ENCODE data around the gene RFPL4AL1. TPM values are rescaled to one million over a fixed set of nuclear protein-coding genes. Genes with fewer than 3 reads are reported as not detected.
"Not testable (repeated sequence)": the region's sequence is repeated elsewhere in the genome, so short reads cannot be mapped to it uniquely, and the experiment has no call there.

Gene RFPL4AL1
- total RNA-seq: not detected

DNA sequence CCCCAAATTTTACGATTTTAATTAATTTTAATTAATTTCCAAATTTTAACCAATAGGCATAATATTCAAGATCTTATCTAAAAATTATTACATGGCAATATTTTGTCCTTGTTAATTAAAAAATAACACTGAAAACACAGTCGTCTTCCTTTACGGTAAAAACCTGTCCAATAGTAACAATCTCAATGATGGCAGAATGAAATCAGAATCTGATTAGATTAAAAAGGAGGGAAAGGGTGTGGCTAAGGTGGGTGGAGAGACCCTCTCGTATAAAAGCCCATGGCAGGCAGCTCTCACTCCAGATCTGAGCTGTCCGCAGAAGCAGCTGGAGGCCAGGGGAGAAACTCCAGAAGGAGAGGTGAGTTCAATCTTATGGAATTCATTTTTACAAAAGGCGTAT lies at the start of gene RFPL4AL1:
Gene RFPL4AL1 (plus strand): TSS at position 301 of the 400 bp plus-strand sequence. CDS start 2,687 bp downstream, outside the sequence.
- not testable (repeated sequence) for DNase-seq

- DNase-seq: no peak
Measured at GRCh38 chr19:55720214-55720746, 48.6 kb upstream of the RFPL4AL1 start.

GRCh38 chr19:55720801-55721200 lies 48.1 kb upstream of the RFPL4AL1 start:
- DNase-seq: no peak

- DNase-seq: no peak
Measured at GRCh38 chr19:55723491-55723890, 45.4 kb upstream of the RFPL4AL1 start.

- not testable (repeated sequence) for DNase-seq
Measured at GRCh38 chr19:55730378-55730777, 38.5 kb upstream of the RFPL4AL1 start.

DNA sequence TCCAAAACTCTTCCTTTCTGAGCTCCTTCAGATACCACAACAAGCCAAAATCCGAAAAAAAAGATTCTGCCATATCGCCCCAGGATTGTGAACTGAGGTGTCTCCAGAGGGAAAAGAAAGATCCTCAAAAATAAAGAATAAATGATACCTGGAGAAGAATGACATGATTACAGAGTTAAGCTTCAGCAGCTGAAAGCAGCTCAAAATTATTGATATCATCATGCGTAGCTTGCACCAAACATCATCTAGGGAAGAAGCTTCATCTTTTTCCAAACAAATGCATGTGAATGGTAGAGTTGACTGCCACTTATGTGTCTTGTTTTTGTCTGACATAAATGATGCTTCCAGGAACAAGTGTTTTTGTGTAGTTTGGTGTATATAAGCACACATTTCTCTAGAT lies 30.6 kb upstream of the RFPL4AL1 start, which contains the start of gene NLRP9:
Gene NLRP9 (minus strand): TSS at position 101 of the 400 bp plus-strand sequence. CDS start 28 bp downstream, at position 73.
- DNase-seq: no peak

- no peak for DNase-seq
Measured at GRCh38 chr19:55750715-55751114, 18.2 kb upstream of the RFPL4AL1 start.

GRCh38 chr19:55753401-55753800 lies 15.5 kb upstream of the RFPL4AL1 start:
- DNase-seq: no peak

- DNase-seq: not testable (repeated sequence)
Measured at GRCh38 chr19:55756808-55757207, 12.1 kb upstream of the RFPL4AL1 start.

DNA sequence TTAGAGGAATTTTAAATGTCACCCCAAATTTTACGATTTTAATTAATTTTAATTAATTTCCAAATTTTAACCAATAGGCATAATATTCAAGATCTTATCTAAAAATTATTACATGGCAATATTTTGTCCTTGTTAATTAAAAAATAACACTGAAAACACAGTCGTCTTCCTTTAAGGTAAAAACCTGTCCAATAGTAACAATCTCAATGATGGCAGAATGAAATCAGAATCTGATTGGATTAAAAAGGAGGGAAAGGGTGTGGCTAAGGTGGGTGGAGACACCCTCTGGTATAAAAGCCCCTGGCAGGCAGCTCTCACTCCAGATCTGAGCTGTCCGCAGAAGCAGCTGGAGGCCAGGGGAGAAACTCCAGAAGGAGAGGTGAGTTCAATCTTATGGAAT lies 10.1 kb upstream of the RFPL4AL1 start, which contains the start of gene RFPL4A:
Gene RFPL4A (plus strand): TSS at position 301 of the 400 bp plus-strand sequence. CDS start 2,704 bp downstream, outside the sequence.
- DNase-seq: not testable (repeated sequence)

- DNase-seq: no peak
Measured at GRCh38 chr19:55766466-55766865, 2.5 kb upstream of the RFPL4AL1 start.

DNA sequence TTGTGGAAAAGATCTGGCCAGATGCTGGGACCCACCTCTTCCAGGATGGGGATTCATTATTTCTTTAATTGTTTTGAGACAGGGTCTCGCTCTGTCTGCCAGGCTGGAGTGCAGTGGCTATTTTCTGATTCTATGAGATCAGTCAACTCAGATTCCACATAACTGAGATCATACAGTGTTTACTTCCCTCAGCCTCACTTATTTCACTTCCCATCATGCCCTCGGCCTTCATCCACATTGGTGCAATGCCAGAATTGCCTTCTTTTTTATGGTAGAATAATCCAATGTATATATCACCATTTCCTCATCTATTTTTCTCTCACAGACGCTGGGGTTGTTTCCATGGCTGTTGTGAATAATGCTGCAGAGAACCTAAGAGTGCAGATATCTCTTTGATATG lies 714 bp downstream of the RFPL4AL1 start:
- not testable (repeated sequence) for DNase-seq

DNA sequence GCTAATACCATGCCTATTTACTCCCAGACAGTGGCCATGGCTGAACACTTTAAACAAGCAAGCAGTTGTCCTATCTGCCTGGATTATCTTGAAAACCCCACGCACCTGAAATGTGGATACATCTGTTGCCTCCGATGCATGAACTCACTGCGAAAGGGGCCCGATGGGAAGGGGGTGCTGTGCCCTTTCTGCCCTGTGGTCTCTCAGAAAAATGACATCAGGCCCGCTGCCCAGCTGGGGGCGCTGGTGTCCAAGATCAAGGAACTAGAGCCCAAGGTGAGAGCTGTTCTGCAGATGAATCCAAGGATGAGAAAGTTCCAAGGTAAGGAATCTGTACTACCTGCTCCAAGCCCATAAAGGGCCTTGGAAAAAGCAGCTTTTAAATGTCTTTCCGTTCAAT lies 8.6 kb downstream of the RFPL4AL1 start:
- no peak for DNase-seq

- DNase-seq: no peak
Measured at GRCh38 chr19:55778331-55778730, 9.4 kb downstream of the RFPL4AL1 start.

DNA sequence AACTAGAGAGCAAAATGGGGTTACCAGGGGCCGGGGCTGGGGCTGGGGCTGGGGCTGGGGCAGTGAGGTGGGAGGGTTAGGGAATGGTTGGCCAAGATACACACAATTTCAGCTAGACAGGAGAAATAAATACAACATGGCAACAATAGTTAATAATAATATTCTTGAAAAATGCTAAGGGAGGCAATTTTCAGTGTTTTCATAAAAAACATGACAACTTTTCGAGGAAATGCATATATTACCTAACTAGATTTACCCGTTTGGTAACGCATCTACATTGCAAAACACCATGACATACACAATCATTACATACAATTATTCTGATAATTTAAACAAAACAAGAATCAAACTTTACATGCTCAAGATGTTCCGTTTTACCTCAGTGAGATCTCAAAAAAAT lies 12.2 kb downstream of the RFPL4AL1 start:
- DNase-seq: no peak

GRCh38 chr19:55795021-55795420 lies 26.1 kb downstream of the RFPL4AL1 start:
- DNase-seq: no peak

- DNase-seq: no peak
Measured at GRCh38 chr19:55801416-55801815, 32.5 kb downstream of the RFPL4AL1 start.

DNA sequence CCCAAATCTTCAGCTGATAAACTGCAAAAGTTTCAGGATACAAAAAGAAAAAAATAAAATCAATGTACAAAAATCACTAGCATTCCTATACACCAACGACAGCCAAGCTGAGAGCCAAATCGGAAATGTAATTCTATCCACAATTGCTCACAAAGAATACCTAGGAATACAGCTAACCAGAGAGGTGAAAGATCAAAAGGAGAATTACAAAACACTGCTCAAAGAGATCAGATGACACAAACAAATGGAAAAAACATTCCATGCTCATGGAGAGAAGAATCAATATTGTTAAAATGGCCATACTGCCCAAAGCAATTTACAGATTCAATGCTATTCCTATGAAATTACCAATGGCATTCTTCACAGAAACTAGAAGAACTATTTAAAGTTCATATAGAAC lies 33.4 kb downstream of the RFPL4AL1 start:
- no peak for DNase-seq

DNA sequence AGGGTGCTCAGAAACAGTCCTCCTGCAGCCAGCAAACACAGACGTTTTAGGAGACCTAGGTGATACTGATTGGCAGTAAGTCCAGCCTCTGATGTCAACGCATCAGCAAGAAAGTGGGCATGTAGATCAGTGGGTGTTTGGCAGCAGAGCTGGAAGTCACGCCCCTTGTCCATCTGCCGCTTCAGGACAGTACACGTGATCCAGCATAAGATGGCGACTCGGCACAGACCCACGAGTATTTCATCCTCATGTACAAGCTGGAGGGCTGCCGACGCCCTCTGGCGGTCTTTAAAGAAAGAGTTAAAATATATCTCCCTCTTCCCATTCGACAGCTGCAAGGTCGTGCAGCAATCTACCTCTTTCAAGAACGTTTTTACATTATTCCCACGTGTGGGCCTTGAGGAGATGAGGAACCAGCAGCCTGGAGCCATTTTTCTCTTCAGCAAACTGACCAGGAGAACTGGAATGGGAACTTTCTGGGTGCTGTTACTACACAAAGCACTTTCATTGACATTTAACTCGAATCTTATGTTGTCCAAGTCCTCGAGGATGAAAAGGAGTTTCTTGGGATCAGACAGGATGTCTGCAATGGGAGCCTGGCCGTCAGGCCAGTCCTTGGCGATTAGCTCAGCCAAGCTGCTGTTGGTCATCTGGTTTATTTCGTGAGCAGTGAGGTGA lies 40.6 kb downstream of the RFPL4AL1 start:
- no peak for DNase-seq

GRCh38 chr19:55811340-55811739 lies 42.4 kb downstream of the RFPL4AL1 start:
- no peak for DNase-seq

- DNase-seq: no peak
Measured at GRCh38 chr19:55812449-55812848, 43.5 kb downstream of the RFPL4AL1 start.

DNA sequence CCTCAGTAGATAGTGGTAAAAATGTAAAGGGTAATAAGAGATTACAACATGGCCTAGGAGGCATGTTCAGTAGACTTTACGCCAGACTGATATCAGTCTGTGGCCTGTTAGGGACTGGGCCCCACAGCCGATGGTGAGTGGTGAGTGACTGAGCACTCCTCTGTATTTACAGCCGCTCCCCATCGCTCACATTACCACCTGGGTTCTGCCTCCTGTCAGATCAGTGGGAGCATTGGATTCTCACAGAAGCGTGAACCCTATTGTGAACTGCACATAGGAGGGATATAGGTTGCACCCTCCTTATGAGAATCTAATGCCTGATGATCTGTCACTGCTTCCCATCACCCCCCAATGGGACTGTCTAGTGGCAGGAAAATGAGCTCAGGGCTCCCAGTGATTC lies 45.0 kb downstream of the RFPL4AL1 start:
- no peak for DNase-seq

DNA sequence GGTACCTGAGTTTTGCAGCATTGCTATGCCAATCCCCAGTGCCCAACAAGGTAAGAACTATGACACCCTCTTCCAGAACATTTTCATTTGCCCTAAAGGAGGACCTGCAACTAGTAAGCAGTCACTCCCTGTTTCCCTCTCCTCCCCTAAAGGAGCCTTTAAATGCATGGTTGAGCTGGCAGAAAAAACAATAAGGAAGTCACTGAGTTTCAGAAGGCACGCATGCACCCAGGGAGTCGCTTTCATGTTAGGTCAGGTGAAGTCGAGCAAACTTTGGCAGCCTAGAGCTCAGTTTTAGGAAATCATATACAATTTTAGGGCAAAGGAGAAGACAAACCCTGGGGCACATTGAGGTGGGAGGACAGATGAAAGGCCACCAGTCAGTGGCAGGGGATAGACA lies 51.1 kb downstream of the RFPL4AL1 start:
- no peak for DNase-seq
